ENCODE results near the gene CCM2L.

CCM2L gene

DNA sequence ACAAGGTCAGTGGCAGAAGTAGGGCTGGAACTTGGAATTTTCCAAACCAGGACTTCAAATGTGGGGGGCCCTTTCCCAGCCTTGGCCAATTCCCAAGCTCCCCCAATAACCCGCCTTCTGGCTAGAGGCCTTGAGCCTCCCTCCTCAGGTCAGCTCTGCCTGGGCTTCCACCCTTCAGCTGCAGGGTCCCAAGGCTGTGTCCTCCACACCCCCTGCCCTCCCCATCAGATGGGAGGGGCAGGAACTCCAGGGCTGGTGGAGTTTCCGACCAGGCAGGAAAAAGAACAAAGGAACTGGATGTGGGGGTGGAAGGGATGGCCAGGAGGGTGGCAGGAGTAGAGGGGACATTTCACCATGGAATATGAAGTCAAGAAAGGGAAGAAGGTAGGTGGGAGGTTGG is at the start of gene CCM2L:
Gene CCM2L, plus strand, starts transcription at position 338 of the 400 bp plus-strand sequence. Its CDS starts 17 bp downstream, at position 355.
- Histone ChIP-seq H3K27ac (ENCODE audit: low read length) (no peak within 1 kb of the TSS), H3K4me1 (ENCODE audit: insufficient read depth, low read length) (peaks cover 24% of the 10 kb centered on the region), H3K9me3 (ENCODE audit: insufficient read depth, low read depth, low read length) (no peaks in the 10 kb centered on the region), H3K4me3 (ENCODE audit: low read length) (no peak within 1 kb of the TSS; the same call in 1 of the 2 replicates), H3K36me3 (ENCODE audit: insufficient read depth, low read depth, low read length) (no peaks in the 10 kb centered on the region), H3K9ac (ENCODE audit: low read depth, low read length) (peak within 1 kb of the TSS; percentile 7; the same call in 1 of the 2 replicates), H3K27me3 (ENCODE audit: insufficient read depth, low read length) (no peaks in the 10 kb centered on the region)

DNA sequence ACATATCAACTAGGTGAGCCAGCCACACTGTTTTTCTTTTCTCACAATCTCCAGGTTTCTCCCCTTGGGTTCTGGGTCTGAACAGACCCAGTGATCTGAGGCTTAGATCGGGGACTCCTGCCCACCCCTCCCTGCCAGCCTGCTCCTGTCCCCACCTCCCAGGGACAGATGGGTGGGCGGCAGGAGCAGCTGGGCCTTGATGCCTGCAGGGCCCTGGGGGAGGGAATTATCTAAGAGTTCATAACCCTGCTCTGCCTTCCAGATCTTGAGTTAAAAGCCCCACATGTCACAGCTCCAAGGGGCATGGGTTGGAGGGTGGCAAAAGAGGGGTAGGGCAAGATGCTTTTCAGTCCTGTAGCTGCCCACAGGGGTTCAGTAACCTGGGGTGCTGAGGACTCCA is 47.5 kb upstream of the CCM2L start:
- Histone ChIP-seq H3K4me3 (ENCODE audit: low read length) (no peak overlapping the region), H3K4me1 (ENCODE audit: insufficient read depth, low read length) (peaks cover 7% of the 10 kb centered on the region; the same call in 1 of the 2 replicates), H3K9ac (ENCODE audit: low read depth, low read length) (no peak overlapping the region), H3K27ac (ENCODE audit: low read length) (no peak overlapping the region), H3K27me3 (ENCODE audit: insufficient read depth, low read length) (peaks cover 26% of the 10 kb centered on the region), H3K36me3 (ENCODE audit: insufficient read depth, low read depth, low read length) (no peaks in the 10 kb centered on the region), H3K9me3 (ENCODE audit: insufficient read depth, low read depth, low read length) (no peaks in the 10 kb centered on the region)

DNA sequence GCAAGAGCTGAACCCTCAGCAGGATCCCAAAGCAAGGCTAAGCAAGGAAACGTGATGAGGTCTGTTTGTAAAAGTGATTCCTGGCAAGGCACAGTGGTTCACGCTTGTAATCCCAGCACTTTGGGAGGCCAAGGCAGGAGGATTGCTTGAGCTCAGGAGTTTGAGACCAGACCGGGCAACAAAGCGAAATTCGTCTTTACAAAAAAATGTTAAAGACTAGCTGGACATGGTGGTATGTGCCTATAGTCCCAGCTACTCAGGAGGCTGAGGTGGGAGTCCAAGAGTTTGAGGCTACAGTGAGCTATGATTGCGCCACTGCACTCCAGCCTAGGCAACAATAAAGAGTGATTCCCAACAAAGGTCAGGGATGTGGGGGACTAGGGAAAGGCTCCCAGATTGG is 46.3 kb upstream of the CCM2L start:
- Histone ChIP-seq H3K9me3 (ENCODE audit: insufficient read depth, low read depth, low read length) (no peaks in the 10 kb centered on the region), H3K4me1 (ENCODE audit: insufficient read depth, low read length) (peaks cover 8% of the 10 kb centered on the region; the same call in 1 of the 2 replicates), H3K4me3 (ENCODE audit: low read length) (no peak overlapping the region), H3K27ac (ENCODE audit: low read length) (no peak overlapping the region), H3K9ac (ENCODE audit: low read depth, low read length) (no peak overlapping the region), H3K27me3 (ENCODE audit: insufficient read depth, low read length) (peaks cover 29% of the 10 kb centered on the region), H3K36me3 (ENCODE audit: insufficient read depth, low read depth, low read length) (no peaks in the 10 kb centered on the region)

DNA sequence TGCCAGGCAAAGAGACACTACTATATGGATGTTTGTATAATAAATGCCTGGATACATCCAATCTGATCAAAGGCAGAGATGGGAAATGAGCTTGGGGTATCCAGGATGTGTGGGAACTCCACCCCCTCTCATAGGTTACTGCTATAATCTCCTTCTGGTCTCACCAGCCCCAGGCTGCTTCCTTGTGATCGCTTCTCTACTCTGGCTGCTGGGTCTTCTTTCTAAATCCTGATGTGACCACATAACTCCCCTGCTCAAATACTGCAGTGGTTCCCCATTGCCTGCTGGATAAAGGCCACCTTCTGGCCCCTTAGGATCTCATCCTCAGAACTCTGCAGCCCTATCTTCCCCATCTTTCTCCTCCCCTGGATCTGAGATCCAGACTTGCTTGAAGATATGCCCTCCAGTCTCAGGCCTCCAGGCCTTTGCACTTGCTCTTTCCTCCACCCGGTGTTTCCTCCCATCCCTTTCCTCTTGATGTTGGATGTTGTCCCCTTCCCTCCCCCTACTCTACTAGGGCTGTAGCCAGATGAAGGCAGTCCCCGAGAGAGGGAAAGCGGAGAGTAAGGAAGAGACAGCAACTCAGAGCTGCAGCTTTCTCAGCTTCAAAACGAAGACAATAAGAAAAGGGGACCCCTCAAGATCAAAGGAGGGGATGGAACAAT is 43.1 kb upstream of the CCM2L start:
- peak overlapping the region; percentile 74 for H3K4me3 ChIP-seq (ENCODE audit: low read length)
- H3K4me1 ChIP-seq (ENCODE audit: insufficient read depth, low read length) = peaks cover 13% of the 10 kb centered on the region; the same call in 1 of the 2 replicates
- H3K9ac ChIP-seq (ENCODE audit: low read depth, low read length) = peak overlapping the region; percentile 26; the same call in 1 of the 2 replicates
- H3K27ac ChIP-seq (ENCODE audit: low read length) = no peak overlapping the region
- no peaks in the 10 kb centered on the region for H3K36me3 ChIP-seq (ENCODE audit: insufficient read depth, low read depth, low read length)
- peaks cover 57% of the 10 kb centered on the region for H3K27me3 ChIP-seq (ENCODE audit: insufficient read depth, low read length)
- no peaks in the 10 kb centered on the region for H3K9me3 ChIP-seq (ENCODE audit: insufficient read depth, low read depth, low read length)

DNA sequence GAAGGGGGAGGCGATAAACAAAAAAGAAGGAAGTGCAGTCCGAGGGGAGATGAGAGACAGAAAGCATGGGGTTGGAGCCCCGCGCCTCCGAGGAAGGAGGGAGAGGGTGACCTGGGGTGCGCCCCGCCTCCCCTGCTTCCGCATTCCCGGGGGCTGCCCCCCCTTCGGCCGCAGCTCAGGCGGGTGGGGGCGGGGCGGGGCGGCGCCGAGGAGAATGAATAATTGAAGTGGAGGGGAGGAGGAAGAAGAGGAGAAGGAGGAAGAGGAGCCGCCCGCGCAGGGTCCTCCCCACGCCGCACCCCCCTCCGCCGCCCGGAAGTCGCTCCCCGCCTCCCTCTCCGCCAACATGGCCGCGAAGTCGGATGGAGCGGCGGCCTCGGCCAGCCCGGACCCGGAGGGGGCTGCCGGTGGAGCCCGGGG is 42.4 kb upstream of the CCM2L start, which contains the start of gene XKR7:
Gene XKR7, plus strand, starts transcription at position 322 of the 420 bp plus-strand sequence. Its CDS starts 25 bp downstream, at position 347.
- no peaks in the 10 kb centered on the region for H3K36me3 ChIP-seq (ENCODE audit: insufficient read depth, low read depth, low read length)
- no peak within 1 kb of the TSS for H3K27ac ChIP-seq (ENCODE audit: low read length)
- H3K27me3 ChIP-seq (ENCODE audit: insufficient read depth, low read length) = peaks cover 60% of the 10 kb centered on the region
- H3K4me3 ChIP-seq (ENCODE audit: low read length) = peak within 1 kb of the TSS; percentile 74
- H3K9ac ChIP-seq (ENCODE audit: low read depth, low read length) = peak within 1 kb of the TSS; percentile 26; the same call in 1 of the 2 replicates
- H3K9me3 ChIP-seq (ENCODE audit: insufficient read depth, low read depth, low read length) = no peaks in the 10 kb centered on the region
- peaks cover 13% of the 10 kb centered on the region; the same call in 1 of the 2 replicates for H3K4me1 ChIP-seq (ENCODE audit: insufficient read depth, low read length)

DNA sequence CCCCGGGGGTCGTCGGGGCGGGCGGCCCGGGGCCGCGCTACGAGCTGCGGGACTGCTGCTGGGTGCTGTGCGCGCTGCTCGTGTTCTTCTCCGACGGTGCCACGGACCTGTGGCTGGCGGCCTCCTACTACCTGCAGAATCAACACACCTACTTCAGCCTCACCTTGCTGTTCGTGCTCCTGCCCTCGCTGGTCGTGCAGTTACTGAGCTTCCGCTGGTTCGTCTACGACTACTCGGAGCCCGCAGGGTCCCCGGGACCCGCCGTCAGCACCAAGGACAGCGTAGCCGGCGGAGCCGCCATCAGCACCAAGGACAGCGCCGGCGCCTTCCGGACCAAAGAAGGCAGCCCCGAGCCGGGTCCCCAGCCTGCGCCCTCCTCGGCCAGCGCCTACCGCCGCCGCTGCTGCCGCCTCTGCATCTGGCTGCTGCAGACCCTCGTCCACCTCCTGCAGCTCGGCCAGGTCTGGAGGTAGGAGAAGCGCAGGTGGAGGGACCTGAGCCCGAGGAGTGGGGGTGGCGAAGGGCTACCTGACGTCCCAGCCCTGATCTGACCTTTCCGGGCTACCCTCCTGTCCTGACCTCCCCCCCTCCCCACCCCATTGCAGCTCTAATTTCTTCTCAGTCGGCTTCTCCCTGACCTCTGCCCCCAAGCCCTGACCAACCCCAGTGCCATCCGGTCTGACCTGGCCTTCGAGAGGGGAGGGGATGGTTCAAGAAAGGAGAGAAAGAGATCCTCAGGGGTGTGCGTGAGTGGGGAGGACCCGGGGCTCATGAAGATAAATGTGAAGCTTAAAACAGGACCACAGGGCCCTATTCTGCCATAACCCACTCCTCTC is 41.7 kb upstream of the CCM2L start:
- Histone ChIP-seq H3K9me3 (ENCODE audit: insufficient read depth, low read depth, low read length) (no peaks in the 10 kb centered on the region), H3K9ac (ENCODE audit: low read depth, low read length) (no peak overlapping the region), H3K36me3 (ENCODE audit: insufficient read depth, low read depth, low read length) (no peaks in the 10 kb centered on the region), H3K4me3 (ENCODE audit: low read length) (peak overlapping the region; percentile 64), H3K27me3 (ENCODE audit: insufficient read depth, low read length) (peaks cover 60% of the 10 kb centered on the region), H3K4me1 (ENCODE audit: insufficient read depth, low read length) (peaks cover 13% of the 10 kb centered on the region; the same call in 1 of the 2 replicates), H3K27ac (ENCODE audit: low read length) (no peak overlapping the region)

DNA sequence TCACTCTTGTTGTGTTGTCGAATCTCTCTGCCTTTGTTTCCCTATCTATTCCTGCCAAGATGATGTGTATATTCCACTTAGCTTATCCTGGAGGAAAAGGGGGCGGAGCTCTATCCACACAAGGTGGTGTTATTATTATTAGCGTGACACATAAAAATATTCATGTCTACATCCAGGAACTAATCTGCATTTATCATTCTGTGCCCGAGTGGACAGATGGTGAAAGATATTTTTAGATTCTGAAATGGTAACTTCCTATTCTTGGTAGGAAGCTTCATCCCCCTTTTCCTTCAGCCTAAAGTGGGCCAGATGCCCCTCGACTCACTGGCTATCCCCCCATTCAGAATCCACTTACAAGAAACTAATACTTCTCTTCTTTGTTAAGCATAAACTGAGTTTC is 40.2 kb upstream of the CCM2L start:
- Histone ChIP-seq H3K36me3 (ENCODE audit: insufficient read depth, low read depth, low read length) (no peaks in the 10 kb centered on the region), H3K4me3 (ENCODE audit: low read length) (no peak overlapping the region), H3K27ac (ENCODE audit: low read length) (no peak overlapping the region), H3K9me3 (ENCODE audit: insufficient read depth, low read depth, low read length) (no peaks in the 10 kb centered on the region), H3K9ac (ENCODE audit: low read depth, low read length) (no peak overlapping the region), H3K27me3 (ENCODE audit: insufficient read depth, low read length) (peaks cover 52% of the 10 kb centered on the region), H3K4me1 (ENCODE audit: insufficient read depth, low read length) (peaks cover 22% of the 10 kb centered on the region)

DNA sequence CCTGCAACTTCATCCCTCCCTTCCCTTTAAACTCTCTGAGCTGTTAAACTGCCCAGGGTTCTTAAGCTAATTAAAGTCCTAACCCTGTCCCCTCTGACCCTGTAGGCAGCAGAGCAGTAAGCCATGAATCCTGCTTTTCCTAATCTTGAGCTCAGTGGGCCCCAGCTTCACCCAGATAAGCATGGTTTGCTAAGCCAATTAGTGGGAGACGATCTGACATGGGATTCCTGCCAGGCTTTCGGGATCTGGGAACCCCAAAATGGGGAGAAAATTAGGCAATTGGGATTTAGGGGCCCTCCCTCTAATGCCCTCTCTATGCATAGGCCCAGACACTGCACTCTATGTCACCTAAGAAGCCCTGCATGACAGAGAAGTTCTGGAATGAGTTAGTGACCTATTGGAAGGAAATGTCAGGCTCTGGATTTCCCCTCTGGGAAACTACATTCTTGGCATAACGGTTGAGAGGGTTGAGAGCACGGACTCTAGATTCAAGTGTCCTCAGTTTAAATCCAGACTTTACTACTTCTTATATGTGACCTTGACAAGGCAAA is 37.7 kb upstream of the CCM2L start:
- Histone ChIP-seq H3K4me1 (ENCODE audit: insufficient read depth, low read length) (peaks cover 19% of the 10 kb centered on the region), H3K9ac (ENCODE audit: low read depth, low read length) (no peak overlapping the region), H3K27ac (ENCODE audit: low read length) (no peak overlapping the region), H3K27me3 (ENCODE audit: insufficient read depth, low read length) (peaks cover 38% of the 10 kb centered on the region), H3K4me3 (ENCODE audit: low read length) (no peak overlapping the region), H3K9me3 (ENCODE audit: insufficient read depth, low read depth, low read length) (no peaks in the 10 kb centered on the region), H3K36me3 (ENCODE audit: insufficient read depth, low read depth, low read length) (no peaks in the 10 kb centered on the region)

DNA sequence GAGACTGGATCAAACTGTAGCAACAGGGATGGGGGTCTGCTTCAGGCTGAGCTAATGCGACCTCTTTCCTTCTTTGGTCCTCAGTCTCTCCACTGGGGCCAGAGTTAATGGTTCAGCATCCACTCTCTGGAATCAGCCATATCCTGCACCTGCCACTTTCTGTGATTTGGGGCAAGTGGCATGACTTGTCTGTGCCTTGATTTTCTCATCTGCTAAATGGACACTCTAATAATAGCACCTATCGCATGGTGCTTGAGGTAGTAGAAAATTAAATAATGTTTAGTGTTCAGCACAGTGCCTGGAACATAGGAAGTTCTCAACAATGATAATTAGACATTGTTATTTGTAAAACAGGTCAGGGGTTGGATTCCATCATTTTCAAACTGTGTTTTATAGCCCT is 35.9 kb upstream of the CCM2L start:
- Histone ChIP-seq H3K36me3 (ENCODE audit: insufficient read depth, low read depth, low read length) (no peaks in the 10 kb centered on the region), H3K4me1 (ENCODE audit: insufficient read depth, low read length) (peaks cover 13% of the 10 kb centered on the region), H3K27me3 (ENCODE audit: insufficient read depth, low read length) (peaks cover 30% of the 10 kb centered on the region), H3K27ac (ENCODE audit: low read length) (peak overlapping the region; percentile 79), H3K9ac (ENCODE audit: low read depth, low read length) (peak overlapping the region; percentile 62; the same call in 1 of the 2 replicates), H3K9me3 (ENCODE audit: insufficient read depth, low read depth, low read length) (no peaks in the 10 kb centered on the region), H3K4me3 (ENCODE audit: low read length) (peak overlapping the region; percentile 42; the same call in 1 of the 2 replicates)

DNA sequence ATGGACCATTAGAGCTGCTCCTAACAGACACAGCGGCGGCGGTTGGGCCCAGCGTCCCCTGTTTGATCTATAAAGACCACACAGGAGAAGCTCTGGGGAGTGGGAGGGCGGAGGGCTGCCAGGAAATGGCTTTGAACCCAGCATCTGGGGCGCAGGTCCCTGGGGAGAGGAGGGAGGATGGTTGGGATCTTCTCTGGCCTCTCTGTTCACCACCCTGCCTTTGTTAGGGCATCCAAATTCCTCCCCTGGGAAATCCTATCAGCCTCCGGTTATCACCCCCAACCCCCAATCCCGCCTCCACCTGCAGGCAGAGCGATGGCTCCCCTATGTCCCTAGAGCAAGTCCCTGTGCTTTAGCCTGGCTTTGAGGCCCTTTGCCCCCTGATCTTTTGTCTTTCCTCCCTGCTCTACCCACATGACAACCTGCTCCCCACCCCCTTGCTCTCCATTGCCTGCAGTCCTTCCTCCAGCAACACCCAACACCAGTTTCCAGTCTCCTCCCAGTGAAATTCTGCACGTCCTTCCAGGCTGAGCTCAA is 35.2 kb upstream of the CCM2L start:
- peaks cover 23% of the 10 kb centered on the region for H3K27me3 ChIP-seq (ENCODE audit: insufficient read depth, low read length)
- peak overlapping the region; percentile 62; the same call in 1 of the 2 replicates for H3K9ac ChIP-seq (ENCODE audit: low read depth, low read length)
- H3K9me3 ChIP-seq (ENCODE audit: insufficient read depth, low read depth, low read length) = no peaks in the 10 kb centered on the region
- peak overlapping the region; percentile 79 for H3K27ac ChIP-seq (ENCODE audit: low read length)
- H3K4me3 ChIP-seq (ENCODE audit: low read length) = peak overlapping the region; percentile 42; the same call in 1 of the 2 replicates
- peaks cover 13% of the 10 kb centered on the region for H3K4me1 ChIP-seq (ENCODE audit: insufficient read depth, low read length)
- no peaks in the 10 kb centered on the region for H3K36me3 ChIP-seq (ENCODE audit: insufficient read depth, low read depth, low read length)

DNA sequence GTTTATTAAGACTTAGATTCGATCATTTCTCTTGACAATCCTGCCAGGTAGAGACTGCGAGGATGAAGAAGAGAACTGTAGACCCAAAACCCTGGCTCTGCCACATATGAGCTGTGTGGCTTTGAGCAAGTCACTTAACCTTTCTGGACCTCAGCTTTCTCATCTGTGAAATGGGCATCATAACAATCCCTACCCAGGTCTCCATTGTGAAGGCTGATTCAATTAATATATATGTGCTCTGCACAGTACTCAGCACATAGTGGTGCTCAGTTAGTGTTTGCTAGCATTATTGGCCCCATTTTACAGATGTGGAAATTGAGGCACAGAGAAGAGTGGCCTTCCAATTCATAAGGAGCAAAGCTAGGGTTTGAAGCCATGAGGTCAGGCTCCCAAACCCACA is 34.4 kb upstream of the CCM2L start:
- Histone ChIP-seq H3K27ac (ENCODE audit: low read length) (no peak overlapping the region), H3K9ac (ENCODE audit: low read depth, low read length) (no peak overlapping the region), H3K4me3 (ENCODE audit: low read length) (no peak overlapping the region), H3K4me1 (ENCODE audit: insufficient read depth, low read length) (peaks cover 13% of the 10 kb centered on the region), H3K9me3 (ENCODE audit: insufficient read depth, low read depth, low read length) (no peaks in the 10 kb centered on the region), H3K27me3 (ENCODE audit: insufficient read depth, low read length) (peaks cover 15% of the 10 kb centered on the region; the same call in 1 of the 2 replicates), H3K36me3 (ENCODE audit: insufficient read depth, low read depth, low read length) (no peaks in the 10 kb centered on the region)
